Measurements from ENCODE around the gene SNX20.

SNX20 gene

DNA sequence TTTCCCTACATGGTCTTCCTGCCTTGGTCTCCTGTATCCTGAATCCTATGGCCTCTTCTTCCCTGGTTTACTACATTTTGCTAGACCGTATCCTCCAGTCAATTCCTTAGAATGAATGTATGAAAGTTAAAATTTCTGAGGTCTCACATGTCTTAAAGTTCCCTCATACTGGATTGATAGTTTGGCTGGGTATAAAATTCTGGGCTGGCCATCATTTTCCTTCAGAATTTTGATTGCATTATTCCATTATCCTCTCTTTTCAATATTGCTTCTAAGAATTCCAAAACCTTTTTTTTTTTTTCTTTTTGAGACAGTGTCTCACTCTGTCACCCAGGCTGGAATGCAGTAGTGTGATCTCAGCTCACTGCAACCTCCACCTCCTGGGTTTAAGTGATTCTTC, 23.1 kb upstream of the SNX20 start:
- H3K4me3 ChIP-seq (ENCODE audit: low read depth in 1 of 2, low read length in 2 of 2): no peak overlapping the region
- no peak overlapping the region for H3K27ac ChIP-seq (ENCODE audit: low read depth, low read length)
- no peaks in the 10 kb centered on the region for H3K36me3 ChIP-seq (ENCODE audit: control insufficient read depth in 1 of 2, insufficient read depth in 2 of 2, low read length in 2 of 2)
- H3K9me3 ChIP-seq (ENCODE audit: control insufficient read depth in 1 of 2, low read length in 2 of 2): peaks cover 7 to 17% of the 10 kb centered on the region in 2 donors
- H3K4me1 ChIP-seq (ENCODE audit: control insufficient read depth in 1 of 2, insufficient read depth in 2 of 2, low read length in 2 of 2): peaks cover 3 to 7% of the 10 kb centered on the region in 2 donors
- no peak overlapping the region for H3K9ac ChIP-seq (ENCODE audit: low read depth in 1 of 2, low read length in 2 of 2)
- H3K27me3 ChIP-seq (ENCODE audit: control insufficient read depth in 1 of 2, insufficient read depth in 2 of 2, low read length in 2 of 2): no peaks in the 10 kb centered on the region

GRCh38 chr16:50702725-50703124, 21.6 kb upstream of the SNX20 start:
- no peak overlapping the region for H3K4me3 ChIP-seq (ENCODE audit: low read depth in 1 of 2, low read length in 2 of 2)
- no peaks in the 10 kb centered on the region for H3K36me3 ChIP-seq (ENCODE audit: control insufficient read depth in 1 of 2, insufficient read depth in 2 of 2, low read length in 2 of 2)
- H3K27ac ChIP-seq (ENCODE audit: low read depth, low read length): no peak overlapping the region
- H3K27me3 ChIP-seq (ENCODE audit: control insufficient read depth in 1 of 2, insufficient read depth in 2 of 2, low read length in 2 of 2): no peaks in the 10 kb centered on the region
- H3K9ac ChIP-seq (ENCODE audit: low read depth in 1 of 2, low read length in 2 of 2): no peak overlapping the region
- peaks cover 7 to 17% of the 10 kb centered on the region in 2 donors for H3K9me3 ChIP-seq (ENCODE audit: control insufficient read depth in 1 of 2, low read length in 2 of 2)
- H3K4me1 ChIP-seq (ENCODE audit: control insufficient read depth in 1 of 2, insufficient read depth in 2 of 2, low read length in 2 of 2): peaks cover 8% of the 10 kb centered on the region in 2 donors

GRCh38 chr16:50699326-50700159, 18.4 kb upstream of the SNX20 start:
- H3K4me1 ChIP-seq (ENCODE audit: control insufficient read depth in 1 of 2, insufficient read depth in 2 of 2, low read length in 2 of 2): peaks cover 28 to 34% of the 10 kb centered on the region in 2 donors
- peaks cover 7 to 9% of the 10 kb centered on the region in 2 donors for H3K9me3 ChIP-seq (ENCODE audit: control insufficient read depth in 1 of 2, low read length in 2 of 2)
- H3K27me3 ChIP-seq (ENCODE audit: control insufficient read depth in 1 of 2, insufficient read depth in 2 of 2, low read length in 2 of 2): no peaks in the 10 kb centered on the region
- no peak overlapping the region for H3K9ac ChIP-seq (ENCODE audit: low read depth in 1 of 2, low read length in 2 of 2)
- H3K36me3 ChIP-seq (ENCODE audit: control insufficient read depth in 1 of 2, insufficient read depth in 2 of 2, low read length in 2 of 2): no peaks in the 10 kb centered on the region
- no peak overlapping the region for H3K27ac ChIP-seq (ENCODE audit: low read depth, low read length)
- no peak overlapping the region for H3K4me3 ChIP-seq (ENCODE audit: low read depth in 1 of 2, low read length in 2 of 2)

DNA sequence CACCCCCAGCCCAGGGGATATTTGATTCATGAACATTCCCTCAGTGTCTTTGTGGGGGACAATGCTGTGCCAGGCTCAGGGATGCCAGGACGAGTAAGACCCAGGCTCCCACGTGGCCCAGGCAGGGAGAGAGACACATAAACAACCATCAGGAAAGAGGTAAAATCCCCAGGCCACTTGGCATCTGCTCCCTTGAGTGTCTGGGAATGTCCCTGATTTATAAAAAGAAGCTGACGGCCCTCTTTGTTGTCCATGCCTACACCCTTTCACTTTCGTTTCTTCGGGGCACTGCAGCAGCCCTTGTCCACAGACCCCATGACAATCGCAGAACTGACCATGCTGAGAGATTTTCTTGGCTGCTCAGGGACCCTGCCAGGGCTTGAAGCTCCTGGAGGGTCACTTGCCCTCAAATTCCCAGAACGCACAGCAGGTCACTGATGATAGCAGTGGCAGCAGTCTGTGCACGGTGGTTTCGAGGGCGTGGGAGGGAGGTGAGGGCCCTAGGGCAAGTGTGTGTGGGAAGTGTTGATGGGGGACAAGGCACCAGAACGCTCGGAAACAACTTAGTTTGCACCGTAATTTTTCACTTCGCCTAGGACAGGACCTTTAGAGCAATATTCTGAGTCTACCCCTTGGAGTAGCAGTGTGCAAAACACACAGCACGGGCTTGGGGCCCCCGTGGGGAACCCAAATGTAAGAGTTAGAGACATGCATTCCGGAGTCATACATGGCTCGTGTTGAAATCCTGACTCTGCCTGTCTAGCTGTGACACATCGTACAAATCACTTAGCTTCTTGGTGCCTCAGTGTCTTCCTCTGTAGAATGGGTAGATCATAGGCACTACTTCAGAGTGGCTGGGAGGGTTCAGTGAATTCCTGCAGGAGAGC, 17.0 kb upstream of the SNX20 start:
- H3K4me3 ChIP-seq (ENCODE audit: low read depth in 1 of 2, low read length in 2 of 2): peak overlapping the region; percentile 58 to 63
- H3K4me1 ChIP-seq (ENCODE audit: control insufficient read depth in 1 of 2, insufficient read depth in 2 of 2, low read length in 2 of 2): peaks cover 36 to 43% of the 10 kb centered on the region in 2 donors
- peak overlapping the region; percentile 27 to 53 for H3K9ac ChIP-seq (ENCODE audit: low read depth in 1 of 2, low read length in 2 of 2)
- H3K9me3 ChIP-seq (ENCODE audit: control insufficient read depth in 1 of 2, low read length in 2 of 2): no peaks in the 10 kb centered on the region
- H3K36me3 ChIP-seq (ENCODE audit: control insufficient read depth in 1 of 2, insufficient read depth in 2 of 2, low read length in 2 of 2): no peaks in the 10 kb centered on the region
- peak overlapping the region; percentile 35 for H3K27ac ChIP-seq (ENCODE audit: low read depth, low read length)
- peaks cover 0 to 6% of the 10 kb centered on the region in 2 donors for H3K27me3 ChIP-seq (ENCODE audit: control insufficient read depth in 1 of 2, insufficient read depth in 2 of 2, low read length in 2 of 2)

DNA sequence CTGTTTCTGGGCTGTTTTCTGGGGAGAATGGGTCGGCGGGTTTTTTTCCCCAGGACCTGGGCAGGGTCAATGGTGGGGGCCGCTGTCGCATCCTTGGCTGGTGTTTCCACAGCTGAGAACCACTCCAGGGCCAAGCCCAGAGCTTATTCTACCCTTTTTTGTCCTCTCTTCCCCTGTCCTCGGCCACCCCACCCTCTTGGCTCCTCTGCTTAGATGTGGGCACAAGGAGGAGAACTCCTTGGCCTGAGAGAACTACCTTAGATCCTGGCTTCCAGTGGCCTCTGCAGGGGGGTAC, 16.3 kb upstream of the SNX20 start:
- peaks cover 0 to 6% of the 10 kb centered on the region in 2 donors for H3K27me3 ChIP-seq (ENCODE audit: control insufficient read depth in 1 of 2, insufficient read depth in 2 of 2, low read length in 2 of 2)
- H3K4me3 ChIP-seq (ENCODE audit: low read depth in 1 of 2, low read length in 2 of 2): peak overlapping the region; percentile 58 to 63
- peak overlapping the region; percentile 35 for H3K27ac ChIP-seq (ENCODE audit: low read depth, low read length)
- H3K9ac ChIP-seq (ENCODE audit: low read depth in 1 of 2, low read length in 2 of 2): peak overlapping the region in 1 of 2 donors; percentile 53
- H3K9me3 ChIP-seq (ENCODE audit: control insufficient read depth in 1 of 2, low read length in 2 of 2): no peaks in the 10 kb centered on the region
- H3K4me1 ChIP-seq (ENCODE audit: control insufficient read depth in 1 of 2, insufficient read depth in 2 of 2, low read length in 2 of 2): peaks cover 39 to 43% of the 10 kb centered on the region in 2 donors
- no peaks in the 10 kb centered on the region for H3K36me3 ChIP-seq (ENCODE audit: control insufficient read depth in 1 of 2, insufficient read depth in 2 of 2, low read length in 2 of 2)

DNA sequence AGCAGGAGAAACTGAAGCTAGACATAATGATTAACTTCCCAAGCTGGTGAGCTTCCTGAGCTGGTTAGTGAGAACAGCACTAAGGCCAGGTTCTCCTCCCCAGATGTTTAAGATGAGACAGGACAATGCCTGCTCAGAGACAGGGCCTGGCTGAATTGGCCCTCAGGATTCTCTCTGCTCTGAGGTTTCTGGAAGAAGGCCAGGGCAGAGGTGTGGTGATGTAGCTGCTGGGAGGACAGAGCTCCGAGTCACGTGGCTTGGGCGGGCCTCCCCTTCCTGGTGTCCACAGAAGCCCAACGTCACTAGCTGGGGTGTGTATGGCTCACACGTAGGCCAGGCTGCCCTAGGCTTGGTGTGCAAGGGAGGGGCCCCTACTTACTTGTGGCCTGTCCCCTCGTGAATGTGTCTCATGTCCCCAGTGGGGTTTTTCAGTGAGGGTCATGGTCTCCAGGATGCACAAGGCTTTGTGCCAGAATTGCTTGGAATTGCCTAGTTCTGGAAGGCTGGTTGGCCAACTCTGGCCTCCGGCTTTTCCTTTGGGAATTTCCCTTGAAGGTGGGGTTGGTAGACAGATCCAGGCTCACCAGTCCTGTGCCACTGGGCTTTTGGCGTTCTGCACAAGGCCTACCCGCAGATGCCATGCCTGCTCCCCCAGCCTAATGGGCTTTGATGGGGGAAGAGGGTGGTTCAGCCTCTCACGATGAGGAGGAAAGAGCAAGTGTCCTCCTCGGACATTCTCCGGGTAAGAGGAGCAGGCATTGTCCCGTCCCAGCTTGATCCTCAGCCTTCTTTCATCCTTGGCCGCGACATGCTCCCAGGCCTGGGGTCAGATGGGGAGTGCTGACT, 15.7 kb upstream of the SNX20 start:
- Histone ChIP-seq H3K9ac (ENCODE audit: low read depth in 1 of 2, low read length in 2 of 2) (peak overlapping the region; percentile 12 to 15), H3K27ac (ENCODE audit: low read depth, low read length) (peak overlapping the region; percentile 1)

DNA sequence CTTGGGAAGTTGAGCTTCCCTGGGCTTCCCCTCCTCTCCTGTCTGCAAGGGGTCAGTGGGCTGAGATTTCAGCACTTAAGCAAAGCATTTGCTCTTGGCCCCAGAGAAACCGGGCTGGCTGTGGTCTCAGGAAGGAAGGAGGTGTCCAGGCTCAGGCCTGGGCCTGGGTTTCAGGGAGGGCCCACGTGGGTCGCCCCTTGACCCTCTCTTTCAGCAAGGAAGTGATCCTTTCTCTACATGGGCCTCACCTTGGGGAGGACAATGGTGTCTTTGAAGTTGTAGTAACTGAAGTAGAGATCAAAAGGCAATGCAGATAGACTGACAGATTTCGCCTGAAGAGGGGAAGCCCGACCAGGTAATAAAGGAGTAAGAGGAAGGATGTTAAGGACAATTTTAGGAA, 15.0 kb upstream of the SNX20 start:
- Histone ChIP-seq H3K4me3 (ENCODE audit: low read depth in 1 of 2, low read length in 2 of 2) (peak overlapping the region in 1 of 2 donors; percentile 3), H3K9me3 (ENCODE audit: control insufficient read depth in 1 of 2, low read length in 2 of 2) (no peaks in the 10 kb centered on the region), H3K9ac (ENCODE audit: low read depth in 1 of 2, low read length in 2 of 2) (peak overlapping the region in 1 of 2 donors; percentile 12), H3K36me3 (ENCODE audit: control insufficient read depth in 1 of 2, insufficient read depth in 2 of 2, low read length in 2 of 2) (no peaks in the 10 kb centered on the region), H3K4me1 (ENCODE audit: control insufficient read depth in 1 of 2, insufficient read depth in 2 of 2, low read length in 2 of 2) (peaks cover 39 to 43% of the 10 kb centered on the region in 2 donors), H3K27ac (ENCODE audit: low read depth, low read length) (no peak overlapping the region), H3K27me3 (ENCODE audit: control insufficient read depth in 1 of 2, insufficient read depth in 2 of 2, low read length in 2 of 2) (peaks cover 0 to 6% of the 10 kb centered on the region in 2 donors)

More for the DNA sequence above, 15.7 kb upstream of the SNX20 start:
- peak overlapping the region; percentile 3 to 11 for H3K4me3 ChIP-seq (ENCODE audit: low read depth in 1 of 2, low read length in 2 of 2)
- peaks cover 39 to 43% of the 10 kb centered on the region in 2 donors for H3K4me1 ChIP-seq (ENCODE audit: control insufficient read depth in 1 of 2, insufficient read depth in 2 of 2, low read length in 2 of 2)
- H3K27me3 ChIP-seq (ENCODE audit: control insufficient read depth in 1 of 2, insufficient read depth in 2 of 2, low read length in 2 of 2): peaks cover 0 to 6% of the 10 kb centered on the region in 2 donors
- no peaks in the 10 kb centered on the region for H3K36me3 ChIP-seq (ENCODE audit: control insufficient read depth in 1 of 2, insufficient read depth in 2 of 2, low read length in 2 of 2)
- no peaks in the 10 kb centered on the region for H3K9me3 ChIP-seq (ENCODE audit: control insufficient read depth in 1 of 2, low read length in 2 of 2)

DNA sequence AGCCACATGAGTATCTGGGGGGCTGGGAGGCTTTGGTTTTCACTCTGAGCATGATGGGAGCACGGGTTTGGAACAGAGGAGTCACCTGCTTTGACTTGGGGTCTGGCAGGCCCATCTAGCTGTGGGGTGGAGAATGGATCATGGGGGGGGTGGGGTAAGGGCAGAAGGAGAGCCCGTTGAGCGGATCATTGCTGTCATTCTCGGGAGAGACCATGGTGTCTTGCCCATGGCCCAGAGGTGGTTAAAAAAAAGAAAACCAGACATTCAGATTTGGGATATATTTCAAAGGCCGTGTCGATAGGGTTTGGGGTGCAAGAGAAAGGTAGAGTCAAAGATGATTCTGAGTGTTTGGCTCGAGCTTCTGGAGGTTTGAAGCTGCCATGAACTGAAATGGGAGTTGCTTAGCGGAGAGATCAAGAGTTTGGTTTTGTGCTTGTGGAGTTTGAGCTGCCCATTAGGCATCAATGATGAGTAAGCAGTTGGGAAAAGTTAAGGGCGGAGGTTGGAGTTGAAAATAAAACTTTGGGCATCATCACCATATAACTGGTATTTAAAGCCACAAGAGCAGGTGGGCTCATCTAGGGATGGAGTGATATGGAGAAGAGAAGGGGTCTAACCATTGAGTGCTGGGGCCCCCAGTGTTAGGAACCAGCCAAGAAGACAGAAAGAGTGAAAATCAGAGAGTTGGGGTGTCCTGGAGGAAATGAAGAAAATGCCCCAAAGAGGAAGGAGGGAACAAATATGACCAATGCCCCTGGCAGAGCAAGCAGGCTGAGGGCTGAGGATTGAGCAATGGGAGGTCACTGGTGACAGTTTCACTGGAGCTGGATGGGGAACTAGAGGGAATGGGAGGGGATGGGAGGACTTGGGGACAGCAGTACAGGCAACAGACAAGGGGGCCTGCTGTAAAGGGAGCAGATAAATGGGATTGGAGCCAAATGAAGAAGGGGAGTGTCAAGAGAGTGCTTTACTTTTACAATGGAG, 14.2 kb upstream of the SNX20 start:
- peaks cover 0 to 6% of the 10 kb centered on the region in 2 donors for H3K27me3 ChIP-seq (ENCODE audit: control insufficient read depth in 1 of 2, insufficient read depth in 2 of 2, low read length in 2 of 2)
- no peak overlapping the region for H3K27ac ChIP-seq (ENCODE audit: low read depth, low read length)
- H3K9me3 ChIP-seq (ENCODE audit: control insufficient read depth in 1 of 2, low read length in 2 of 2): no peaks in the 10 kb centered on the region
- H3K36me3 ChIP-seq (ENCODE audit: control insufficient read depth in 1 of 2, insufficient read depth in 2 of 2, low read length in 2 of 2): no peaks in the 10 kb centered on the region
- H3K4me1 ChIP-seq (ENCODE audit: control insufficient read depth in 1 of 2, insufficient read depth in 2 of 2, low read length in 2 of 2): peaks cover 39 to 43% of the 10 kb centered on the region in 2 donors
- no peak overlapping the region for H3K9ac ChIP-seq (ENCODE audit: low read depth in 1 of 2, low read length in 2 of 2)
- H3K4me3 ChIP-seq (ENCODE audit: low read depth in 1 of 2, low read length in 2 of 2): no peak overlapping the region

DNA sequence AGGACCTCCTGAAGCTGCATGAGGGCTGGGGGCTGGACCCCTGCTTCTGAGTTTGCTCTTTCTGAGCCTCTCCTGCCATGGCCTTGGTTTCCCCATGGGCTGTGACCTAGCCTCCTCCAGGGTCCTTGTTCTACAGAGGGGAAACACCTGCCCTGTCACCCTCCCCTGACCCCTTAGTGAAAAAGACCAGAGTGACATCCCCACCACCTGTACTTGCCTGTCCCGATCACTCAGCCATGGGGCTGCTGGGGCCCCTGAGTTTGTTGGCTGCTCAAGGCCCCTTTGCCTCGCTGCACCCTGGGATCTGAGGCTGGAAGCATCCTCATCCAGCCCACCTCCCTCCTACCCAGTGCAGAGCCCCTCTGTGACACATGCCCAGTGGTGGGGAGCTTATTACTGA, 13.1 kb upstream of the SNX20 start:
- Histone ChIP-seq H3K4me1 (ENCODE audit: control insufficient read depth in 1 of 2, insufficient read depth in 2 of 2, low read length in 2 of 2) (peaks cover 39 to 43% of the 10 kb centered on the region in 2 donors), H3K9ac (ENCODE audit: low read depth in 1 of 2, low read length in 2 of 2) (peak overlapping the region in 1 of 2 donors; percentile 65), H3K36me3 (ENCODE audit: control insufficient read depth in 1 of 2, insufficient read depth in 2 of 2, low read length in 2 of 2) (no peaks in the 10 kb centered on the region), H3K4me3 (ENCODE audit: low read depth in 1 of 2, low read length in 2 of 2) (peak overlapping the region; percentile 65 to 70), H3K27ac (ENCODE audit: low read depth, low read length) (no peak overlapping the region), H3K27me3 (ENCODE audit: control insufficient read depth in 1 of 2, insufficient read depth in 2 of 2, low read length in 2 of 2) (peaks cover 0 to 6% of the 10 kb centered on the region in 2 donors), H3K9me3 (ENCODE audit: control insufficient read depth in 1 of 2, low read length in 2 of 2) (no peaks in the 10 kb centered on the region)

Measured in duodenal mucosa (tissue), 2 donors.